HG02973 (cell line): Measurements from ENCODE around the gene RER1.

Experiments
- ATAC-seq: cut with Tn5 transposase; IDR thresholded peaks from one replicate; pipeline ENCODE4 v1.9.1; 2021; ENCODE audit warnings: moderate library complexity; ENCODE audit not compliant: unreplicated experiment

Gene RER1

DNA sequence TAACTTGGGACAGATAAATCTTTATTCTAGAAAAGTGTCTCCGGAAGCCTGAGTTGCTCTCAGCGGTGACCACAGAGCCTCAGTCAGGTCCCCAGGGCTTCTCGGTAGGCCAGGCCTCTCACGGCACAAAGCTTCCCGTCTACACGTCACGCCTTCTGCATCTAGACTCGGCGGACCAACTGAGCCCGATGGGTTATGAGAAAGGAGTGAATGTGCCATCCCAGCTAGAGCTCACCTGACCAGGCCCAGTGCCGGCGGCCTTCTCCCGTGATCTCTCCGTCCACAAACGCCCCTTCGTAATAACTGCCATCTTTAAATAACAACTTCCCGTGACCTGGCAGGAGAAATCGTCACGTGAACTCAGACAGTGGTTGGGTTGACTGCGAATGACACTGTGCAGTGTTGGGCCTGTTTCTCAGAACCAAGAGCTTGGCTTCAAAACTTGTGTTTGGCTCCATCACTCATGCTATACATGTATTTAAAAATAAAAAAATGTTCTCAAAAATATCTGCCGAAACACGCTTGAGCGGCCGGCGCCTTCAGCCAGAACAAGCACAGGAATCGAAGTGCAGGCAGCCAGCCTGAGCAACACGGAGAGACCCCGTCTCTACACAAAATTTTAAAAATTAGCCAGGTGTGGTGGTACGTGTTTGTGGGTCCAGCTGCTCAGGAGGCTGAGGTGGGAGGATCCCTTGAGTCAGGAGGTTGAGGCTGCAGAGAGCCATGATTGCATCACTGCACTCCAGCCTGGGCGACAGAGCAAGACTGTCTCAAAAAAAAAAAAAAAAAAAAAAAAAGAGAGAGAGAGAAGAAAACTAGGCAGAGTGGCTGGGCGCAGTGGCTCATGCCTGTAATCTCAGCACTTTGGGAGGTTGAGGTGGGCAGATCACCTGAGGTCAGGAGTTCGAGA is 3.4 kb upstream of the RER1 start:
- ATAC-seq = no peak

DNA sequence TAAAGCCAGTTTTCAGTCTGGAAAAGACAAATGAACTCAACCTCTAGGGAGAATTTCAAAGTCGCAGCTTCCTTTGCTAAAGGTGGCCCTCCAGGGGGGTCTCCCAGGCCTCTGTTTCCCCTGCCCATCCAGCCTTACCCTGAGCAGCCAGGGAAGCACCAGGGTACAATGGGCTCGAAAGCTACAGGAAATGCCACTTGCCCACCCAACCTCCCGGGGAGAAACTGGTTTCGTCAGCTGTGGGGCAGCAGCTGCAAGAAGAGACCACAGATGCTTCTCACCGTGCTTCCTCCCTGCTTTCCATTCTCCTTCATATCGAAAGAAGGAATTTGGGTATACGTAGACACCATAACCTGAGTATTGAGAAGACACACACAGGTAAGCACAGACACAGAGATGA is 2.0 kb upstream of the RER1 start:
- no peak for ATAC-seq

DNA sequence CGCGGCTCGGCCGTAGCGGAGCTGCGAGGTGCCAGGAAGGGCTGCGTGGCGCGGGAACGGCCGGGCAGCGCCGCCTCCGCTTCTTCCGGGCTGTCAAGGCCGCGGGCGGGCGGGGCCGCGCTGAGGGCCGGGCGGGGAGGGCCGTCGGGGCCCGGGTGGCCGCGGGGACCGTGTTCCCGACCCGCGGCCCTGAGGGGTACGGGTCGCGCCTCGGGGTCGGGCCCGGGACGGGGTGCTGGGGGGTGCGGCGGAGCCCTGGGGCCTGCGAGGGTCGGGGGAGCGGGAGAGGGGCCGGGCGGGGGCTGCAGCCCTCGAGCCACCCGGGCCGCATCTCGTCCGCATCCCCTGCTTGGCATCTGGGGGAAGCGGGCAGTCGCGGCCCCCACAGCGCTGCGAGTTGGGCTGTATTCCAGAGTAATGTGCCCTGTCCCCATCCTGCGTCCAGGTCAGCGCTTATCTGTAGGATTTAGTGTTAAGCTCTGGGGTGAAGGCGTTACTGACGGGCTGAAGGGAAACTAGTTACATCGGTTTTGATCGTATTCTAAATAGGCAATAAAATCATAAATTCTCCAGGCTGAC is 379 bp downstream of the RER1 start:
- ATAC-seq = peak; percentile 14

DNA sequence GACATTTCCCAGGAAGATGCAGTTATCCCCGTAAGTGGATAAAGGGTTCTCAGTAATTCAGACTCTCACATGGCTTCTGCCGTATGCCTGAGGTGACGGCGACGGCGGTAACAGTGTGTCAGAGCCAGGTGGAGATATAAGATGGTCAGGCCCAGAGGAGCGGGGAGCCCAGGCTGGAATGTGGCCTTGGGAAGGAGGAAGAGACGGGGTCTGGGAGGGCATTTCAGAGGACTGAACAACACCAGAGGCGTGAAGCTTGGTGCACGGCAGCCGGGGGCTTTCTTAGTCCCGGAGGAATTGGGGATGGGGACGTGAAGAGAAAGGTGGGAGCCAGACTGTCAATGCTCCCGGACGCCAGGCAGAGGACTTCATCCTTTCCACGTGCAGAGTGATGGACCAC is 1.0 kb downstream of the RER1 start:
- no peak for ATAC-seq

DNA sequence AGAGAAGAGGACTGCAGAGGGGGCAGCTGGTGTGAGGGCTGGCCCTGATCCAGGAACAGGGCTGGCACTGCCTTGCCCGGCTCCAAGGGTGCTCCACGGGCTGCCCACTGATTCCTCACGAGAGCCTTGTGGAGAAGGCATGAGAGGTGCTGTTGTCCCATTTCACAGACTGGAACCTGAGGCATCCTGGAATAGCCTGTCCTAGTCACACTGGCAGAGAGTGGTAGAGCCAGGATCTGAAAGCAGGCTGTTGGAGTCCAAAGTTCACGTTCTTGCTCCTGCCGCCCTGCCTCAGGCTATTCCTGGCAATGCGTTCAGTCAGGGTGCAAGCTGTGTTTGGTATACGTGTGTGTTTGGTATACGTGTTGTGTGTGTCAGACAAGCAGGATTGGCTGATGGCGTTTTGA is 1.8 kb downstream of the RER1 start:
- ATAC-seq = no peak

DNA sequence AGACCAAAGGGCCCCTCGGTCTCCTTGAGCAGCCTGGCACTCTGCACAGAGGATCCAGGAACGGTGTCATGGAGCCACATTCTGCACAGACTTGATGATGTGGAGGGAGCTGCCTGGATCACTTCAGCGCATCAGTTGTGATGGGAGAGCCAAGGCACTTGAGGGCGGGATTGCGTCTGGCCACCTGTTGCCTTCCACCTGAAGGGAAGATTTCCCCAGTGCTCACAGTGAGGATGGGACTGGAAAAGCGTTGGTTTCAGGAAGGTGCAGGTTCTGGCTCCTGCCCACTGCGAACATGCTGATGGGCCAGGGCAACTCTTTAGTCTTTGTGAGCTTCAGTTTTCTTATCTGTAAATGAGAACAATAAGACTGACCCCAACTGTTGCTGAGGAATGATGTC is 2.6 kb downstream of the RER1 start:
- ATAC-seq = no peak

DNA sequence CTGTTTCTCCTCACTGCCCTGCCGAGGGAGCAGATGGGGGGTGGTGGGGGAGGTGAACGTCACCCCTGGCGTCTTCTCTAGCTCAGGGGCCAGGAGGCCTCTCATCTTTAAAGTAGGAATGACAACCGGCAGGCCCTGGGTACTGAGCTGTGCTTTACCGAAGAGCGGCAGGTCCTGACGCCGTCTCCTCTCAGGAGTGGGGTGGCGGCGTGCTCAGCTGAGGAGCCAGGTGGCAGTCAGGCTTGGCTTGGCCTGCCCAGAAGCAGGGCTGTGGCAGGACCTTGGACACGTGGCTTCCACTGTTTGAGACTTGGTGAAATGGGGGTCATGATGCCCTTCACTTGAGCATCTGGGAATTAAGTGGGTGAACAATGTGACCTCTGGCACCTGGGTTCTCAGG is 3.1 kb downstream of the RER1 start:
- ATAC-seq = no peak

DNA sequence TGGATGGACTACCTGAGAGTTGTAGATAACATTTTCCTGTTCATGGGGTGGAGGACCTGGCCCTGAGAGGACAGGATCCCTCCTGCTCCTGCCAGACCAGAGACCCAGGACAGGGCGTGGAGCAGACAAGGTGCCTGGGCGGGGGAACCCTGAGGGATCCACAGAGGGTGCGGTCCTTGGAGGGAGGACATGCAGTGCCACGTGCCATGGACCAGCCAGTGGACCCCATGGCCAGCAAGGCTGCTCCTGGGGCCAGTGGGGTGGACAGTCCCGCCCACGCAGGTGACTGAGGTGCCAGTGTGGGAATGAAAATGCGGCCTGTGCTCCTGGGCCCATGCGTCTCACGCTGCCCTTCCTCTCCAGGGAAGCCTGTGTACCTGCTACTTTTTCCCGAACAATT is 3.6 kb downstream of the RER1 start:
- ATAC-seq = no peak

DNA sequence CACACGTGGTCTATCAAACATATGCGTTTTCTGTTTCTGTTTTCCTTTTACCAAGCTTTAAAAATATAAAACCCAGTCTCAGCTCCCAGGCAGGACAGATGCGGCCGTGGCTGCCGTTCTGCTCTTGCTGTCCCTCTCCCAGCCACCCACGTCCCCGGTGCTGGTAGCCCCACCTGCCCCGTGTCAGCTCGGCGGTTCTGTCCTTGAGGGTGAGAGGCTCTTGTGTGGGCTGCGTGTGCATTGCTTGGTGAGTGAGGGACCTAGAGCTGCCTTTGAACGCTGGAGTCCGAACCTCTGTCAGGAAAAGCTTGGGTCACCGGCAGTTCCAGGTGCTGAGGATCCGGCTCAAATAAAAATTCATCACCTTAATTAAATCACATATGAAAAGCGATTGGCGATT is 4.4 kb downstream of the RER1 start:
- no peak for ATAC-seq

DNA sequence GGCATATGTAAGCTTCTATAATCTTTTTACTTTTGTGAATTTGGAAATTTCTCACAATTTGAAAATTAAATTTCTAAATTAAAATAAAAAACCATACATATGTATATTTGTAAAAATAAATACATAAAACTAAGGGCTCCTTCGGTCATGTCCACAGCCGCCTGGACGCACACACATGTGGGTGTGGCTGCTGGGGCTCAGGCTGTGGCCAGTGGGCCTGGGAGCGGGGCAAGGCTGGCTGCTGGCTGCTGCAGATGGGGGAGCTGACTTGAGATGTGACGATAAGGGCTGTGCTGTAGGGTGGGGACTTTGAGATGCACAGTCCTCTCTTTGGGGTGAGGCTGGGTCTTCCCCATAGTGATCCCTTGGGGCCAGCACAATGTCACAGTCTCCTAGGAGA is 4.8 kb downstream of the RER1 start:
- no peak for ATAC-seq

DNA sequence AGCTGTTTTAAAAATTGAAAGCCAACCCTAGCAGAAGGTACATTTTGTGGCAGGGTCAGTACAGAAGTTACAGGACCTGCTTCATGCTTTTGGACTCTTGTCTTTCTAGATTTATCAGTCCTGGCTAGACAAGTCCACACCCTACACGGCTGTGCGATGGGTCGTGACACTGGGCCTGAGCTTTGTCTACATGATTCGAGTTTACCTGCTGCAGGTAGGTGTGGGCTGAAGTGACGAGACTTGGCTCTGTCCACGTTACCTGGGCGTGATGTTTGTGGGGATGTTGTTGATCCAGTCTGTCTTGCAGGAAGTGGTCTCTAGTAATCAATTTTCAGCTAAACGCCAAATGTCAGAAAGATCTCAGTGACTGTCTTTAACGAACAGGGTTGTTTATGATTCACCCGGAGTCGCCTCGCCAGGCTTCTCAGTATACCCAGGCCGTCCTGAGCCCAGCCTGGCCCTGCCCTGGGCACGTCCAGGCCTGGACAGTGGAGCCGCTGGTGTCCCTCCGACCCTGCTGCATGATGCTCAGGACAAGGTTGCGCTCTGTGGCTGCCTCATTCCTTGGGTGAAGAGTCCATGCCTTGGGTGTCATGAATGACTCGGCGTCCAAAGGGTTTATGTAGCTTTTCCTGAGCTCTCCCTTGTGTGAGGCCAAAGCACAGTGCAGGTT is 5.5 kb downstream of the RER1 start:
- no peak for ATAC-seq

DNA sequence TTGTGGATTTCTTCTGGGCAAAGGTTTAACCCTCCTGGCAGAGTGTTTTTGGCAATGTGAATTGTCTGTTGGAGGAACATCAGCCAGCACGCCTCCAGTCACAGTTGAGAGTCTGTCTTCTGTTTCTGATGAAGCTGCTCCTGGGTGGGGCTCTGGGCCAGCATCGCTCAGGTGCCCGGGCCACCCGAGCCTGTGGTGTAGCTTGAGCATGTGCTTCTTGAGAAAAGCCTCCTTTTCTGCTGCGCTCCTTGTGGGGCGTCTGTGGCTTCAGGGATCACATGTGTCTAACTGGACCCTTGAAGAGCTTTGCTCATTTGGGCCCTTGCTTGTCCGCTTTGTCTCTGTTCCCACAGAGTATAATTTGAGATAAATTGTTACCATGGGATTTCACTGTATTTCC is 7.2 kb downstream of the RER1 start:
- ATAC-seq = no peak

DNA sequence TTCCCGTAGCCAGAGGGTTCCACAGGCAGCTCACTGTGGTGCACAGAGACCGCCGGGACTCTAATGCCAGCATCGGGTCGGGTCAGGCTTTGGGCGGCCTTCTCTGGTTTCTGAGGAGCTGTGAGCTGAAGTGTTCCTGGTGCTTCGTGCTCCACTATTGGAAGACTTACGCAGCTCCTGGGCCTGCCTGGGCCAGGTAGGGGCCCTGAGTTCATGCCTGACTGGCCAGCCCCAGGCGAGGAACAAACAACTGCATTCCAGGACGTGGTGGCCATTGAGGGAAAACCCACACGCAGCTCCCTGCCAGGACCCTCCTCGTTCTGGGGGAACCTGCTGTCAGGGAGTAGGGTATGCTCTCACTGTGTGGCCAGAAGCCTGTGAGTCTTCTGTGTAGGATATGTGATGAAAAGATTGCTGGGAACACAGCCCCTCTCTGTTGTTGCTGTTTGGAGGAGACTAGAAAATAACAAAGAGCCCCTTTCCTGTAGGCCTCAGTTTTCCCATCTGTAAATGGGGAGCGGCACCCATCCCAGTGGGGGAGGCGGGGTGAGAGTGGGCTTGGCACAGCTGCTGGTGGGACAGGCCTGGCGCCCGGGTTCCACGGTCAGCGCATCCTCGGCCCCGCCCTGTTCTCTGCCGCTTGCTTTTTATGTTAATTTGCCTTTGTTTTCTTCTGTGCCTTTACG is 8.4 kb downstream of the RER1 start:
- ATAC-seq = no peak

DNA sequence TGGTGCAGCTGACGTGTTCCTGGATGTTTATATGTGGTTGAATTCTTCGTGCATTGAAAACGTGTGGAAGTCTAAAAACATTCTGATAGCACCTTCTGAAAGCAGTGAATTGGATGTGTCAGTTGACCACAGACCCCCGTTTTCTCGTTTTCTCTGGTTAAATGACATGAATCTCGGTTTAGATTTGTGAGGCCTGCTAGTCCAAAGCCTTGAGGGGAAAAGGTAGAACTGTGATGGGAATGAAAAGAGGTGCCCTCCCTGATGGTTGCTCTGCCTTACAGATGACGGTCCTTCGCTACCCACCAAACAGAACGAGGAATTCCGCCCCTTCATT is 8.9 kb downstream of the RER1 start:
- no peak for ATAC-seq

DNA sequence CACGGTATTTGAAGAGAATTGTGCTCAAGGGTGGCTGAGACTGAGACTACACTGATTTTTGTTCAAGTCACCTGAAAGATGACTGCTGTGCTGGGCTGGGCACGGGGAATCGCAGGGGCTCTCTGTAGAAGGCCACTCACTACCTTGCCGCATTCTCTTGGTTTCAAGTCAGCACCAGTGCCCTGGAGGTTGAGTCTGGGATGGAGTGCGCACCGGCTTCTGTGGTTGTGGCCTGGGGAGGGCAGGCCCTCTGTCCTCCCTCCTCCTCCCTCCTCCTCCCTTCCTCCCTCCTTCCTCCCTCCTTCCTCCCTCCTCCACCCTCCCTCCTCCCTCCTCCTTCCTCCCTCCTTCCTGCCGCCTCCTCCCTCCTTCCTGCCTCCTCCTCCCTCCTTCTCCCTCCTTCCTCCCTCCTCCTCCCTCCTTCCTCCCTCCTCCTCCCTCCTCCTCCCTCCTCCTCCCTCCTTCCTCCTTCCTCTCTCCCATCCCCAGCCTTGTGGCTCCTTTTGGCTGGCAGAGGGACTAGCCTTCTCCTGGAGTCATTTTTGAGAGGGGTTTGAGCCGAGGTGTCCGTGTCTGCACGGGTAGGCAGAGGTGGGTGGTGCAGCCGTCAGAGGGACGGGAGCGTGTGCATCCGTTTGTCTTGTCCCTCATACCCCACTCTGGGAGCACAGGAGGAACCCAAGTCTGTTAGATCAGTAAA is 9.5 kb downstream of the RER1 start:
- no peak for ATAC-seq

DNA sequence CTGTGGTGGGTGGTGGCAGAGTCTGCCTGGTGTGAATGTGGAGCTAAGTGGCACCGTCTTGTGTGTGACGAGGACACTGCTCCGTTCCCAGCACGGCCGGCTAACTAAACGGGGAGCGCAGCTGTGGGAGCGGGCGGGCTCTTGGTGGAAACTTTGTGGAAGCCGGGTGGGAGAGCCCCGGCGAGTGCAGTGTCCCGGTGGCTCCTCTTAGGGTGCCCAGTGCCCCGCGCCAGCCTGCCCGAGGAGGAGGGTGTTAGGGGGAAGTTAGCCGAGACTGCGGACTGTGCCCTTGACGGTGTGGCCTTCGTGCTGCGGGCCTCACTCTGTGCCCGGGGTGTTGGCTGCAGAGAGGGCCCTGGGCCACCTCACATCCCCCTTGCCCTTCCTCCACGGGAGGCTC is 10.8 kb downstream of the RER1 start:
- no peak for ATAC-seq

DNA sequence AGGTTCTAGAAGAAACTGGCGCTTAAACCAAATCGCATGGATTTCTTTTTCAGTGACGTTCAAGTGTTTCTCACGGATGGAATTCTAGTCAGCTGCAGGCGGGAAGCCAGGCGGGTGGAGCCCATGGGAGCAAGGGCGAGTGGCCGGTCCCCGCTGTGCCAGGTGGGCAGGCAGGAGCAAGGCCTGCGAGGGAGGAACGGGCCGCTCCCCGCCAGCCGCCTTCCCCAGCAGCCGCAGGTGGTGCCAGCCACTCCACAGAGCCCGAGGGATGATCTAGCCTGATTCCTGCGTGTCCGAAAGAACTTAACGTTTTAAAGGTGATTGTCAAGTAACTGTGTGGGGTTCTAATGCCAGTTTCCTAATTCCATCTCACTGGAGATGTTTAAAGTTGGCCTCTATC is 11.6 kb downstream of the RER1 start:
- ATAC-seq = no peak

DNA sequence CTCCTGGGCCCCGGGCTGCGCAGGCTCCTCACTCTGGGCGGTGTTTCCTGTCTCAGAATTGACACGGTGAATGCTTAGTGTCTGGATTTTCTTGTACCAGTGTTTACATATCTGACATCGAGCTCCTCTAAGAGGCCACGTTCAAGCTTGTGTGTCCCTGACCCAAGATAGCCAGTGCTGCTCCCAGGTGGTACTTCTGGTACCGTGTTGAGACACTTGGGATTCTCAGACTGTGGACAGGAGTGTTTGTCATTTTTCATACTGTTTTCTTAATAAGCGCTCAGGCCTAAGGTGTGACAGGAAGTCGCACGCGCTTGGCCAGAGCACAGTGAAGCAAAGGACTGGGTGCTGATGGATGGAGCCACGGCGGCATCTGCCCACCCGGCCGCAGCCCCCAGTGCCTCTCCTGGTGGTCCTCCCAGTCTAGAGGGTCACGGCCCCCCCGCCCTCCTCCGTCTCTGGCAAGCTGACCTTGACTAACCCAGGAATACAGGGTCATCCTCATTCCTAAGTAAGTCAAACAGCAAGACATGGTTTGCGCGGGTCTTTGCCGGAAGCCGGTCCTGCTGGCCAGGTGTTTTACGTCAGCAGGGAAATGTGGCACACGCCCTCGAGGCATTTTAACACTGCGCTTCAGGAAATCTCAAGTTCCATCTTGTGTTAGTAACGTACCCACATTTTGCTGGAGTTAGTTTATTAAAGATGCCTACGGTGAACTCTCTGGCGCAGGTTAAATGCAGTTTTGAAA is 12.7 kb downstream of the RER1 start:
- no peak for ATAC-seq

DNA sequence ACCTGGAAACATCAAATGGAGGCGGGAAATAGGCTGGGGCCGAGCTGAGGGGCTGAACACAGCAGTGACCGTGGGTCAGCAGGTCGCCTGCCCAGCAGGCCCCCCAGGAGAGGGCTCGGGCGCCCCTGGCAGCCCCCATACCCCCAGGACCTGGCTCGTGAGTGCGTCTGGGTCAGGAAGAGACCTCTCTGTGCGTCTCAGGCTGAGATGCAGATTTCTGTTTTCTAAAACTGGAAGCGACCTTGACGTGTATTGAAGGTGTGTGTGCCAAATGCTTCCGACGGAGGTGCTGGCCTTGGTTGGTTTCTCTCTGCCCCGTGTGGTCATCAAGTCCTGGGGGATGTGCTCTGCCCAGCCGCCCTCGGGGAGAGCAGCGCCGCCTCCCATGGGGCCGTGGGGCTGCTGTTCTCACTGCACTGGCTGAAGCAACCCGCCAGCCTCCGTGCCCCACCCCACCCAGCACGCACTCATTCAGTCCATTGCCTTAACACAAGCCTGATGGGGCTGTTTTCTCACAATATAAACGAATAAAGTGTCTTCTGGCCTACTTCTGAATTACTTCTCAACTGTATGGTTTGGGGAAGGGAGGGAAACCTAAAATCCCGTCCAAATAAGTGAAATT is 13.4 kb downstream of the RER1 start:
- no peak for ATAC-seq
